HG03439 (cell line): Measurements from ENCODE around the gene SPAG16.

Source experiments
- ATAC-seq: cut with Tn5 transposase; IDR thresholded peaks from one replicate; pipeline ENCODE4 v1.9.1; 2021; ENCODE audit warnings: mild to moderate bottlenecking, moderate library complexity; ENCODE audit not compliant: unreplicated experiment

SPAG16 gene

DNA sequence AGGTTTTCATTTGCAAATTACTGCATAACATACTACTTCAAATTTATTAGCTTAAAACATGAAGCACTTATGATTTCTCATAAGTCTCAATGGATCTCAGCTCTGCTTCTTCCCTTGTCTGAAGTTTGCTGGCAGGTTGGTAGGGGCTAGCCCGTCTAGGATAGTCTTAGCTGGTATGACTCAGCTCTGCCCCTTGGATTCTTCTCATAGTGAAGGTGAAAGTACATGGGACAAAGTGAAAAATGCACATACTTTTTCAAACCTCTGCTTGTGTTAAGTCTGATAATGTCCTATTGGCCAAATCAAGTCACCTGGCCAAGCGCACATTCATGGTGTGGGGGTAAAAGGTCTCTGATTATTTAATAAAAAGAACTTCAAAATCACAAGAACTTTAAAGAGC lies 941.8 kb downstream of the SPAG16 start:
- no peak for ATAC-seq

DNA sequence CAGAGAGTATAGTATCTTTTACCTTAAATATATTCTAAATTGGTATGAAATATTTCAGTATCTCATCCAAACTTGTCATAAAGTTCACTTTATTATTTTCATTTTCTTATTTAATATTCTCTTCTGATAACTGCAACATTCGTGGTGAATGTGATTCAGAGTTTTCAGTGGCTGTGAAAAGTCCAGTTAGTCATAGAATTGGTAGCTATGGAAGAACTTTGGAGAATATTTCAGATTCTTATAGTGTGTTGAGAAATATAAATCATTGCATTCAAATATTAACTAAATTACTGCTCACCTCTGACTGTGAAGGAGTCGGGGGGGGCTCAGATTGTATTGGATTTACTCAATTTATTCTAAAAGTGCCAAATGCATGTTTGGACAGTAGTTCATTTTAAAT lies 948.0 kb downstream of the SPAG16 start:
- ATAC-seq = no peak

DNA sequence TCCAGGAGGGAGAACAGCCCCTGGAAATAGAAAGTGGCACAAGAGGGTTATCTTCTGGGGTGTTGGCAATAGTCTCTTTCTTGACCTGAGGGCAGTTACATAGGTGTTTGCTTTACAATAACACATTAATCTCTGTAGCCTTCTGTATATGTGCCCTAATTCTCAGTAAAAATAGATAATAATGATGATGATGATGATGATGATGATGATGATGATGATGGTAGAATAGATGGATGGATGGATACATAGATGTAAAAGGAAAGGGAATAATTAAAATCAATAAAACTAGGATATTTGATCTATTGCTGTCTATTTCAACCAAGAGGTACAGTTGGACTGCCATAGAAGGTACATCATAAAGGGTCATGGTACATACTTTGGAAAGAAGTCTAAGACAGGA lies 948.9 kb downstream of the SPAG16 start:
- no peak for ATAC-seq

DNA sequence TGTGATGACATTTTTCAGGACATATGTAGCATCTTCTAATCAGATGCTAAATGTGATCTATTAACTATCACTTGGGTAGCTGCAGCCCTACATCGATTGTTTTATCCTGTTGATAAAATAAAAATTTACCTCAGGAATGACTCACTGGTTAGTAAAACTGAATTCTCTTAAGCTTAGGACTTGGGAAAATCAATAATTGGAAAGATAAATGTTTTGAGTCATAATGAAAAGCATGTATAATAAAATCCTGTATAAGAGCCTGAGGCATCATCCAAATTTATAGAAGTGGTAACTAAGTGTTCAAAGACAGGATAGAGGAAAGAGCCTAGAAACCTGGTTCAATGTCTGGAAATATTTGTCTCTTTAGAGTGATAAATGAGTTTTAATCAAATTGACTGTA lies 958.5 kb downstream of the SPAG16 start:
- no peak for ATAC-seq

DNA sequence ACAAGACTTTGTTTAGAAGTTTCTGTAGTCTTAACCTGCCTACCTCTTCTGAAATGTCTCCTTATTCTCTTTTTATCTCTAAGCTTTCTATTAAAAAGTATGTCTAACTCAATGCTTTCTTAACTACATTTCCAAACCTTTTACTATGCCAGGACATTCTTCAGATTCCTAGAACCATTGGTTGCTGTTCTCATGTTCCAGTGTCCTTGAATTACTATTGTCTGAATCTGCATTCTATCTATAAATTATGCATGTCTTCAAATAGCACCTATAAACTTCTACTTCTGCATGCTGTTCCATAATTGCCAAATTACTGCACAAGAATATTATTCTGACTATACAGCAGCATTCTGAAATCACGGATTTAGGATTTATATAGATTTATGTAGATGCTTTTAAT lies 960.6 kb downstream of the SPAG16 start:
- no peak for ATAC-seq

DNA sequence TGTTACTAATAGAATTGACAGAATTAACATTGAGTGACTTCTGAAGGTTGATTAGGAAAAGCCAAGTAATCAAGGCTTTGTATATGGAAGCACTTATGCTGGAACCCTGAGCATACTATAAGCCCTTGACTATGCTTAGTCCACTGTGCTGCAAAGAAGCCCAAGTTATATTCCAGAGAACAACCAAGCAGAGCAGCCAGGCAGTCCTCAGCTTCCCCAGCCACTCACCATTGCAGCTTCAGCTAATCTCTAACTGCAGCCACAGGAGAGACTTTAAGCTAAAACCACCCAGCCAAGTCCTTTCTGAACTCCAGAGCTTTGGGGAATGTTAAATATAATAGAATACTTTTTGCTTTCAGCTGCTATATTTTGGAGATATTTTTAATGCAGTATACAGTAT lies 962.2 kb downstream of the SPAG16 start:
- ATAC-seq = no peak

DNA sequence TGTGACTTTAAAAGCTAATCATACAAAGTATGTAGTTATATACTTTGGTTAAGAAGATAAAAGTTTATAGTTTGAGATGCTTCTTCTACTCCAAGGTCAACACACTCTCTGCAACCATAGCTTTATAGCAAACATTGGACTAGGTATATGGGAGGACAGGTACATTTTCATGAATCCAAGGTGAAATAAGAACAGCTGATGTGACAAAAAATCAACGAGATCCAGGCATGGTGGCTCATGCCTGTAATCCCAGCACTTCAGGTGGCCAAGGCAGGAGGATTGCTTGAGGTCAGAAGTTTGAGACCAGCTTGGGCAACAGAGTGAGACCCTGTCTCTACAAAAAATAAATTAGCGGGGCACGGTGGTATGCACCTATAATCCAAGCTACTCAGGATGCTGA lies 963.3 kb downstream of the SPAG16 start:
- ATAC-seq = no peak

DNA sequence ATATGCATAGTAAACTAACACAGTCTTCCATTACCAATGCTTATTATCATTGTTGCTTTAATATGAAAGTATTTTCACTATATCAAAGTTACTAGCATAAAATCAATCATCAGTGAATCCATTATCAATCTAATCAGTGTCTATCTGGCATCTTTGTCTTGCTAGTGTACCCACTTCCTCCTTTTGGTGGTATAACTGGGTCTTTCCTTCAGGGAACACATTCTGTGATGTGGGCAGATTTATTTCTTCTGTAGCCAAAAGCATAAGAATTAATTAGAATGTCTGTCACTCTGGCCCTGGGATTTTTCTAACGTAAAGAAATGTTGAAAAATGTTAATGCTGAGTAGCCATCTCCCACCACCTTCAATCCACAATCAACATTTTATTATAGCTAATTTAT lies 970.8 kb downstream of the SPAG16 start:
- ATAC-seq = no peak

DNA sequence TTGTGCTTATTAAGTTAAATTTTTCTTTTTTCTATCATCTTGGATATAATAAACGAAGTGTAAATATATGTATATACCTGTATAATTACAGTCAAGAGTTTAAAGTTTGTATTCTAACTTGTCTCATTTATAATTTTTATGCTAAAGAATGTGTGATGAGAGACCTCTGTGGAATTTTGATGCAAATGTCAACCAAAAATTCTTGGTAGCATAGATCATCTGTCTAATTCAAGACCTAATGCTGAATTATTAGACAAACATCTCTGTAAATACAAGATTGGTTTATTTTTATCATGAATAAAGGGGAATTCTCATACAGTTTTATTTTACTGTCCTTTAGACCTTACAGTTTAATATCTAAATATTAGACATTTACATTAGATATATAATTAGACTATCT lies 977.4 kb downstream of the SPAG16 start:
- no peak for ATAC-seq

DNA sequence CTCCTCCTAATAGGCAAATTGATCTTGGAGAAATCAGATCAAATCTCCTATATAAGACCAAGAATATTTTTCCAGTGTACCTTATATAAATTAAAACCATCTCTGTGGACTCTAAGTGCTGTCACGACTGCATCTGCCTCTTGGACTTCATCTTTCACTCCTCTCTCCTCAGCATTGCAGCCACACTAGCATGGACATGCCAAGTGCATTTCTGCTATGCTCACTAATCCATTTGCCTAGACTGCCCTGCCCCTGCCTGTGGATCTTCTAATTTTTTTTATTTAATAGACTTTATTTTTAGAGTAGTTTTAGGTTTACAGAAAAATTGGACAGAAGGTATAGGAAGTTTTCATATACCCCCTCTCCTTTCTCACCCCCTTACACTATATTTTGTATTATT lies 979.9 kb downstream of the SPAG16 start:
- ATAC-seq = no peak

DNA sequence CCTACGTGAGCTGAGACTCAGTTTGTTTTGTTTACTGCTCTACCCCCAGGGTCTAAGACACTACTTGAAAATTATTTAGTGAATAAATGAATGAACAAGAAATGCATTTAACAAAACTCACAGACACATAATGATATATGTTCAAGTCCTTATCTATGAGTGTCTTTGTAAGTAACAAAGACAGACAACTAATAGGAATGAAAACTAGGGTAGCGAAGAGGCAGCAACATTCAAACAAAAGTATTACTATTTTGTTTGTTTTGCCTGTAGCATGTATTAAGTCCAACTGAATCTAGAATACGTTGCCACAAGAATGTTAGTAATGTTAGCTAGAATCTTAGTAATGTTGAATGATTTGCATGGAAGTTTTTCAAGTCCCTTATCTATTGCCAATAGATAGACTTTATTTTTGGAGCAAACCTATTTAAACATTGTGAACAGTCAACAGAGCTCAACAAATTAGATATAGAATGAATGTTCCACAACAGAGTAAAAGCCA lies 981.8 kb downstream of the SPAG16 start:
- ATAC-seq = no peak

DNA sequence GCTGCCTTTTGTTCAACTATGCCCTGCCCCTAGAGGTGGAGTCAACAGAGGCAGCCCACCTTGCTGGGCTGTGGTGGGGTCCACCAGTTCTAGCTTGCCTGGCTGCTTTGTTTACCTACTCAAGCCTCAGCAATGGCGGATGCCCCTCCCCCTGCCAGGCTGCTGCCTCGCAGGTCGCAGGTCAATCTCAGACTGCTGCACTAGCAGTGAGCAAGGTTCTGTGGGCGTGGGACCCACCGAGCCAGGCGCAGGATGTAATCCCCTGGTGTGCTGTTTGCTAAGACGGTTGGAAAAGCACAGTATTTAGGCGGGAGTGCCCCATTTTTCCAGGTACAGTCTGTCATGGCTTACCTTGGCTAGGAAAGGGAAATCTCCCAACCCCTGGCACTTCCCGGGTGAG lies 993.6 kb downstream of the SPAG16 start:
- no peak for ATAC-seq

DNA sequence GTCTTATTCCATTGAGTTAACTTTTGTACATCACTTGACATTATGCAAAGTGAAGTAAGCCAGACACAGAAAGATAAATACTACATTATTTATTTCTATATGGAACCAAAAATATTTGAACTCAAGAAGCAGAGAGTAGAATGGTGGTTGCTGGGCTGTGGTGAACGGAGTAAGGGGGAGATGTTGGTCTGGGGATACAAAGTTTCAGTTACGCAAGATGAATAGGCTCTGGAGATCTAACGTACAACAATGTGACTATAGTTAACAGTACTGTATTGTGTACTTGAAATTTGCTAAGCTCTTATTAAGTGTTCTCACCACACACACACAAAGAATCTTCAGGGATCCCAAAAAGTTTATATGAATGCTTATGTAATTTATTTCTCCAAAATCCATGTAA lies 1001.7 kb downstream of the SPAG16 start:
- no peak for ATAC-seq

DNA sequence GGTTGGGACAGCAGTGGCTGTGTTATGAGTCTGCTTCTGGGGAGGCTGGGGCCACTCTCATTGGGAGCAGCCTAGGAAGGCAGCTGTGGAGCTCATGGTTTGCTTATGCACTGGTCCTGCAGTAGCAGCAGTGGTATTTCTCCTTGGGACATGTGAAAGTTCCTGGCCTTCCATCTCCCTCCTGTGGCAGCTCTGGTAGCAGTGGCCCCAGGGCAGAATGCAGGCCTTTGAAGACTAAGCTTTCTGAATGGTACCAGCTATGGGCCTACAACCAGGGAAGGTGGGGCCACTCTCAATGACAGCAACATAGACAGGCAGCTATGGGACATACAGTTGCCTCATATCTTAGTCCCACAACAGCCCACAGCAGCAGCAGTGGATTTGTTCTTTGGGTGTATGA lies 1009.3 kb downstream of the SPAG16 start:
- ATAC-seq = no peak

DNA sequence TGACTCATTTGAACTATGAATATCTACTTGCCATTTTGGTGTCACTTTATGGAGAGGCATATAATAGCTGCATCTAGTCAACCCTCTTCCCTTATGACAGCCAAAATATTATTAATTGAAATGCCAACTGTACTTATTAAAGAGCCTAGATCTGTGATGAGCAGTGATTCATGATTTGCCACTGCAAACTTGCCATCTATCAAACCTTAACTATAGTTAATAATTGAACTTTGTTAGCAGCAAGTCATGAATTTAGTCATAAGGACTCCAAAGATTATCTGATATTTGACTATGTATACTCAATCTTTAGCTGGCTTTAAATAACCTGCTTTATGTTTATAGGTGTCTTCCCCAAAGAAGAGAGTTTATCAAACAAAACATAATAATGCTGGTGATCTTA lies 1010.2 kb downstream of the SPAG16 start:
- no peak for ATAC-seq

DNA sequence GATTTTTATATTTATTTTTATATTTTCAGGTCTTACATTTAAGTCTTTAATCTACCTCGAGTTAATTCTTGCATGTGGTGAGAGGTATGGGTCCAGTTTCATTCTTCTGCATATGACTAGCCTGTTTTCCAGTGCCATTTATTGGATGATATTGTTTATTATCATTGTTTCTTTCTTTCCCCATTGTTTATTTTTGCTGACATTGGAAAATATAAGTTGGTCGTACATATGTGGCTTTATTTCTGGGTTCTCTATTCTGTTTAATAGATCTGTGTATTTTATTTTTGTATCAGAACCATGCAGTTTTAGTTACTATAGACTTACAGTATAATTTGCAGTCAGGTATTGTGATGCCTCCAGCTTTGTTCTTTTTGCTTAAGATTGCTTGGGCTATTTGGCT lies 1013.2 kb downstream of the SPAG16 start:
- no peak for ATAC-seq

DNA sequence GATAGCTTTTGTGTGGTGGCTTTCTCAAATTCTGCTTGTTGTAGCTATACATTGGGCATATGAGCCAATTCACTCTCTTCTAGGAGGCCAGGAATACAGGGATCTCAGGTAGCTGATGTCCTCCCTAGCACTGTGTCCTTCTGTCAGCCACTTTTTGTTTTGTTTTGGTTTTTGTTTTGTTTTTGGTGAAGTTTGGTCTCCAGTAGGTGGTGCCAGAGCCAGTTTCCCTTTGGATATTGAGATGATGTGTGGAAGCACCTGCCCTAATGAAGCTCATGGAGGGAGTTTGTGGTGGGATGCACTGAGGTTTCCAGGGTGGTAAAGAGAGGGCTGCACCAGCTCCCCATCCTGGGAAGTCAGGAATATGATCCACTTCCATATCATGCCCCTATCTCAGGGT lies 1026.1 kb downstream of the SPAG16 start:
- peak; percentile 65 for ATAC-seq

DNA sequence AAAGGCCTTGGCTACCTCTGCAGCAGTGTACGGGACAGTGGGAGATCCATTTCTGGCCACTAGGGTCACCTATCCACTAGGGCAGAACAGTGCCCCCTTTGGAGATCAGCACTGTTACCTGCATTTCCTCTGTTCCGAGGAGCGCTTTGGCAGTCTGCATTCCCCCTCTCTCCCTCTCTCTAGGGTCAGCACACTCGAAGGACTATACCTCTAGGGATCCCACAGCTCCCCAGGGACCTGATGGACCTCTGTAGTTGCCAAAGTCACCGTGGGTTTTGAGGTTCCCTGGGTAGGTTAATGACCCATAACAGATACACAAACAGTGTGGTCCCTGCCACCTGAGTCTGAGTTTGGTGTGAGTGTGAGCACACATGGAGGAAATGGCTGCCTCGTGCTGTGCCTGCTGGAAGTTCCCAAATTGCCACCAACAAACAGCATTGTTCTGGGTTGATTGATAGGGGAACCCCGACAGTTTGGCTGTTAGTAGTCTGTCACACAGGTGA lies 1026.8 kb downstream of the SPAG16 start:
- peak; percentile 48 for ATAC-seq

DNA sequence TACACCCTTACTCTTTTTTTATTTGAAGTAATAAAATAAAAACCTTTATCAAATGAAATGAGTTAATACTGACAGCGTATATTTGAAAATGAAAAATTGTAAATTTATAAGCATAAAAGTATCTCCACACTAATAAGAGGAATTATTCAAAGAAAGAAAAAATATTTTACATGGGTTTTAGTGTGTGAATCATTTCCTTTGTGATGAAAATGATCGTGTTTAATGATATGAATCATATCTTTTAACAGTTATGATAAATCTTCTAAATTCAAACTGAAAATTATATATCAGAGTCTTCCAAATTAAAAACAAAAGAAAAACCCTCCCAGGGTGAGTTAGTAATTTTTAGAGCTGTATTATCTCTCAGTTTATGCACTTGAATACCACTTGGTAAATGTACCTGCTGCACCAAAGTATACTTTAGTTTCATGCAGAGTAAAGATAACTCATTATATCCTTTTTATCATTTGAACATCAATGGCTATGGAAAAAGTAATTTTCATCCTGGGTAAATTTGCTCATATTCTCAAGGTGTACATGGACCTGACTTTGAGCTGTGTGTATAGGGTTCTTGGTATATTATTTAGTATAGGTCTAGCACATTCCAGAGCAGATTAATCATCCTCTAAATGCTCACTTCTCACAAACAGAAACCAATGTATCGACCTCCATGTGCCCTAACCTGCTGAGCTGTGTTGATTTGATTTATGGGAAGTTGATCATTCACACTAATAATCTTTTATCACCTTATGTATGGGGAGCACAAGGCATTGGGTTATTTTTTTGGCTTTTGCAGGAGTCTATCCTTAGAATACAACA lies 1027.9 kb downstream of the SPAG16 start:
- no peak for ATAC-seq

DNA sequence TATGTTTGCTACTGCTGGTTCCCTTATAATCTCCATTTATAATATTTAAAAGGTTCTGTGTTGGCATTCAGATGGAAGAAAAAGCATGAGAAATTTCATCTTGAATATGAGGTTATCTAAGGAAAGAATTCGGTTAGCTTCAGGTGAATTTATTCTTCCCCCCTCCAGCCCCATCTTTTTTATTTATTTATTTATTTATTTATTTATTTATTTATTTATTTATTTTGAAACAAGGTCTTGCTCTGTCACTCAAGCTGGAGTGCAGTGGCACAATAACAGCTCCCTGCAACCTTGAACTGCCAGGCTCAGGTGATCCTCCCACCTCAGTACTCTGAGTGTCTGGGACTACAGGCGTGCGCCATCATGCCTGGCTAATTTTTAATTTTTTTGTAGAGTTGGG lies 1031.1 kb downstream of the SPAG16 start:
- no peak for ATAC-seq

DNA sequence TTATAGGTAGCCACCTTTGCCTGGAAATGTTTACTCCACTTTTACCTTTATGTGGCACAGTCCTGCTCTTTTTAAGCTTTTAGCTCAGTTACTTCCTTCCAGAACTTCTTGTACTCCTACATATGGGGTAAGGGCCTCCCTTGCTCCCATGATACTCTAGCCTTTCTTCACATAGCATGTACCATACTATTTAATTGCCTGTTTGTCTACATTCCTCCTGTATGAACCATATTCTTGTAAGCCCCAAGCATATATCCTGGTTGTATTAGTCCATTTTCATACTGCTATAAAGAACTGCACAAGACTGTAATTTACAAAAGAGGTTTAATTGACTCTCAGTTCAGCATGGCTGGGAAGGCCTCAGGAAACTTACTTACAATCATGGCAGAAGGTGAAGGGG lies 1035.9 kb downstream of the SPAG16 start:
- ATAC-seq = no peak

DNA sequence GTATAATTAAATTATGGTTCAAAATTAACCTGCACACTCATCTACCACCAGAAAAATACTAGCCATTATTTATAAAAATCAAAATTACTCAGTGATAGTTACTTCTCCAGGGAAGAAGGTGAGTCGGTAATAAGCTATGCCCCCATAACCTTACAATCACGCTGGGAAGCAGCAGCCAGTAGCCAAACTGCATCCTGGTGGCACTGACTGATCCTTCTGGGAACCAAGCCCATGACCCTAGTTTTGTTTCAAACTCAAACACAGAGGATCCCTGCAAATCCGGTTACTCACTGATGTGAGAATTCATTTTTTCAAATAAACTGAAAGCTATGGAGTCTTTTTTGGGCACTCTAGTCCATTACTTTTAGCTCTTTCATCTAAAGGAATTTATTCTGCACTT lies 1038.4 kb downstream of the SPAG16 start:
- ATAC-seq = no peak

DNA sequence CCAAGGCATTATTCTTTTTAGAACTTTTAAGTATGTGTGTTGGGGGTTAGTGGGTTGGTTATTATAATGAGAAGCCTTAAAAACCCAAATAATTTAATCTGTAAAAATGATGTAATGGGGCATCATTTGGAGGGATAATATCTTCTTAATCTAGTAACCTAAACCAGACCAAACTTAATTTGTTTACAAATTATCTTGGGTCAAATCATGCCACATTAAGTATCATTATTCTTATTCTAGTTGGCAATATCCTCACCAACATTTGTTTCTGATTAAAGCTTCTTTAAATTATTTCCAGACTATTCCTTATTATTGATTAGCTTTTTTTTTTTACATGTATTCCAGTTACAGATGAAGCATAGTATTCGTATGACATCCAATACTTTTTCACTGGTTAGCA lies 1041.1 kb downstream of the SPAG16 start:
- no peak for ATAC-seq
